ENCODE data around the gene MARF1. TPM values are rescaled to one million over a fixed set of nuclear protein-coding genes. Genes with fewer than 3 reads are reported as not detected.
"Not testable (repeated sequence)": the region's sequence is repeated elsewhere in the genome, so short reads cannot be mapped to it uniquely, and the experiment has no call there.

Gene MARF1
- total RNA-seq, 1 donor from 2014 or later: 19.8 TPM

DNA sequence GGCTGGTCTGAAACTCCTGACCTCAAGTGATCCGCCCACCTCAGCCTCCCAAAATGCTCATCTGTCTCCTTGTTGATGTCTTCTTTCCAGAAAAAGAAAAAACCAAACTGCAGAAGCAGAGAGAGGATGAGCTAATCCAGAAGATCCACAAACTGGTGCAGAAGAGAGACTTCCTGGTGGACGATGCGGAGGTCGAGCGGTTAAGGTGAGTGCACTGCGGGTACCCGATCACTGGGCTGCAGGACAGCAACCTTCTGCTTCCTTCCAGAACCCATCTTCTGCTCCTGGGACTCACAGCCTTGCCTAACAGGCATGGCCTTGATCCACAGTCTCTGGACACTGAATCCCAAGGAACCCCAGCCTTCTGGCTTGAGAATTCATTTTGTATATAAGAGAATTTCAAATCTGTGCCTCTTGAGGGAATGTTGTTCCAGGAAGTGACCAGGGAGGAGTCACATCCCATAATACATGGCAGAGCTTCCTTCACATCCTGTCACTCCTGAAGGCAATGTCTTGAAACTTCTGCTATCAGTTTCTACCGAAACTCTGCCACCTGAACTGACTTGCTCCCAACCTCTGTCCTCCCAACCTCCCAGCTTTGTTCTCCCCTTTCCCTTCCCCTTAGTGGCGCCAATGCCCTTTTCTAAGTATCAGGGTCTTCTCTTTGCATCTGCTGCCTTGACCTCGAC is 61.7 kb downstream of the MARF1 start:
- Histone ChIP-seq H3K36me3 (ENCODE audit: control insufficient read depth, insufficient read depth, low read length) (no peaks in the 10 kb centered on the region), H3K4me3 (ENCODE audit: low read depth, low read length) (no peak overlapping the region), H3K27me3 (ENCODE audit: control insufficient read depth, insufficient read depth, low read length) (no peaks in the 10 kb centered on the region)
- DNase-seq (ENCODE audit: low read depth): no peak
- TF ChIP-seq, protein P1, sequence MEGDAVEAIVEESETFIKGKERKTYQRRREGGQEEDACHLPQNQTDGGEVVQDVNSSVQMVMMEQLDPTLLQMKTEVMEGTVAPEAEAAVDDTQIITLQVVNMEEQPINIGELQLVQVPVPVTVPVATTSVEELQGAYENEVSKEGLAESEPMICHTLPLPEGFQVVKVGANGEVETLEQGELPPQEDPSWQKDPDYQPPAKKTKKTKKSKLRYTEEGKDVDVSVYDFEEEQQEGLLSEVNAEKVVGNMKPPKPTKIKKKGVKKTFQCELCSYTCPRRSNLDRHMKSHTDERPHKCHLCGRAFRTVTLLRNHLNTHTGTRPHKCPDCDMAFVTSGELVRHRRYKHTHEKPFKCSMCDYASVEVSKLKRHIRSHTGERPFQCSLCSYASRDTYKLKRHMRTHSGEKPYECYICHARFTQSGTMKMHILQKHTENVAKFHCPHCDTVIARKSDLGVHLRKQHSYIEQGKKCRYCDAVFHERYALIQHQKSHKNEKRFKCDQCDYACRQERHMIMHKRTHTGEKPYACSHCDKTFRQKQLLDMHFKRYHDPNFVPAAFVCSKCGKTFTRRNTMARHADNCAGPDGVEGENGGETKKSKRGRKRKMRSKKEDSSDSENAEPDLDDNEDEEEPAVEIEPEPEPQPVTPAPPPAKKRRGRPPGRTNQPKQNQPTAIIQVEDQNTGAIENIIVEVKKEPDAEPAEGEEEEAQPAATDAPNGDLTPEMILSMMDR (IDR thresholded peaks at IDR 0.05; ENCODE audit: insufficient read depth, low read length, poor library complexity, severe bottlenecking): no peak

DNA sequence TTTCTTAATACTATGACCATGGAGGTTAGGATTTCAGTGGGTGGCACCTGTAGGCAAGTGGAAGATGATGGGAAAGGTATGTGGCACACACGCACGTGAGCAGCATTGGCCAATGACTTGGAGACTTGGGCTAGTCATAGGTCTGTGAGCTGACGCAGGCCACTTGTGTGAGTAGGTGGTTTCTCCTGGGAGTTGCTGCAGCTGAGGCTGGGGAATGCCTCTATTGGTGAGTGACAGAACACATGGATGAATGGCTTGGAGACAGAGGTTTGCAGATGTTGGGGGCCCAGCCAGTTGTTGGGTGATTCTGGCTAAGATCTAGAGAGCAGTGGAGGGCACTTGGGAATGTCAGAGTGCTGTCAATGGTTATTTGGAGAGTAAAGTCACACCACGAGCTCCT is 64.1 kb downstream of the MARF1 start:
- TF ChIP-seq, protein P1 (IDR thresholded peaks at IDR 0.05; ENCODE audit: insufficient read depth, low read length, poor library complexity, severe bottlenecking): no peak
- DNase-seq (ENCODE audit: low read depth): no peak

DNA sequence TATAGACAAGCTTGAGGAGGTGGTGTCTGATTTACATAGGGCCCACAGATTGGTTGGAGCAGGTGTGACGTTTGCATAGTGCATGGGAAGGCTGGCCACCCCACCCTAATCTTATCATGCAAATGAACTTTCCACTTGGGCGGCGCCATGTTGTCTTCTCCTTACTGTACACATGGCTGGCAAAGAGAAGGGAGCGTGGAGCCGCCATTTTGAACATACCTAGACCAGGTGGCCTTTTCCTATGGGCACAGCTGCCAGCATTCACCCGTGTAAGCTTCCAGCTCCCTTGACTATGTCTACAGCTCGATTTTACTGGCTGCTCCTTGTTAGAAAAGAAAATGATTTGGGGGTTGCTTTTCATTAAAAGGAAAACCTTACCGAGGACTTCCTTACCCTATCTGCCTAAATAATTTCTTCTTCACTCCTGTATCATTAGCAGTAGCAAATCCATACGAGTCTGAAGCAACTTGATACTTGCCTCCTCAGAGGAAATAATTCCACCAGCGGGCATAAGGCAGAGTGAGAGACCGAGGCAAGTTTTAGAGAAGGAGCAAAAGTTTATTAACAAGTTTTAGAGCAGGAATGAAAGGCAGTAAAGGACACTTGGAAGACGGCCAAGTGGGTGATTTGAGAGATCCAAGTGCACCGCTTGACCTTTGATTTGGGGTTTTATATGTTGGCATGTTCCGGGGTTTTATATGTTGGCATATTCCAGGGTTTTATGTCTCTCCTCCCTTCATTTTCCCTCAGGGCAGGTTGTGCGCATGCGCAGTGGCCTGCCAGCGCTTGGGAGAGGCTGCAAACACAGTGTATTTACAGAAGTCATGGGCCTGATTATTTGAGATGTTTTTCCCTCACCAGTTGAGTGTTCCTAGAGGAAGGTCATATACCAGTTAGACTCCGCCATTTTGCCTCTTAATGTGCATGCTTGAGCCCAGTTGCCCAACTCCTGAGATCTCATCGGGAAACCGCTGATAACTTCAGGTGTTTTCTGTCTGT is 65.7 kb downstream of the MARF1 start:
- no peak for DNase-seq (ENCODE audit: low read depth)
- TF ChIP-seq, protein P1 (IDR thresholded peaks at IDR 0.05; ENCODE audit: insufficient read depth, low read length, poor library complexity, severe bottlenecking): no peak
- no peaks in the 10 kb centered on the region for H3K36me3 ChIP-seq (ENCODE audit: control insufficient read depth, insufficient read depth, low read length)
- no peaks in the 10 kb centered on the region for H3K27me3 ChIP-seq (ENCODE audit: control insufficient read depth, insufficient read depth, low read length)
- no peak overlapping the region for H3K4me3 ChIP-seq (ENCODE audit: low read depth, low read length)

More for the DNA sequence above, 64.1 kb downstream of the MARF1 start:
- Histone ChIP-seq H3K36me3 (ENCODE audit: control insufficient read depth, insufficient read depth, low read length) (no peaks in the 10 kb centered on the region), H3K4me3 (ENCODE audit: low read depth, low read length) (no peak overlapping the region), H3K27me3 (ENCODE audit: control insufficient read depth, insufficient read depth, low read length) (no peaks in the 10 kb centered on the region)

DNA sequence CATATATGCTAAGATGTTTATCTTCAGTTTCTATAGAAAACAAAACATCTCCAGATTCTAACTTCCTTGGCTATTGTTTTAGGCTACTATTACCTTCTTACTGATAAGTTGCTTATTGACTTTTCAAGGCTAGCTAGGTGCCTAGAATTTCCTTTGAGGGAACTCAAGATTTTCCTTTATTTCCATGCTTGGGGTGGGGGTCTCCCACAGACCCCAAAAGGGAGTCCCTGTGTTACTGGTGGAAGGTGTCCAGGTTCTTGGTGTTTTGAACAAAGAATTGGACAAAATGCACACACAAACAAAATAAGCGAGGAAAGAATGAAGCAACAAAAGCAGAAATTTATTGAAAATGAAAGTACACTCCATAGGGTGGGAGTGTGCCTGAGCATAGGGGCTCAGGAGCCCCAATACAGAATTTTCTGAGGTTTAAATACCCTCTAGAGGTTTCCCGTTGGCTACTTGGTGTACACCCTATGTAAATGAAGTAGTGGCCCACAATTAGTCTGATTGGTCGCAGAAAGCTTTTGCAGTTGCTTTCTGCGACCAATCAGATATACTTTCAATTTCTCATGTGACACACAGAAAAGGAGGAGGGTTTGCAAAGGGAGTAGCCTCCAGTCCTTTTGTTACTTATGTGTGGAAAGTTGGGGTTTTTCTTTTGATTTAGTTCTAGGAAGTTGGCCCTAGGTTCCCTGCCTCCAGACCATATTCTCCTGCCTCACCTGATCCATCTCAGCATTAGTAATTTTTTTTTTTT is 67.5 kb downstream of the MARF1 start:
- Histone ChIP-seq H3K4me3 (ENCODE audit: low read depth, low read length) (no peak overlapping the region), H3K27me3 (ENCODE audit: control insufficient read depth, insufficient read depth, low read length) (no peaks in the 10 kb centered on the region)
- TF ChIP-seq, protein P1 (IDR thresholded peaks at IDR 0.05; ENCODE audit: insufficient read depth, low read length, poor library complexity, severe bottlenecking): no peak

DNA sequence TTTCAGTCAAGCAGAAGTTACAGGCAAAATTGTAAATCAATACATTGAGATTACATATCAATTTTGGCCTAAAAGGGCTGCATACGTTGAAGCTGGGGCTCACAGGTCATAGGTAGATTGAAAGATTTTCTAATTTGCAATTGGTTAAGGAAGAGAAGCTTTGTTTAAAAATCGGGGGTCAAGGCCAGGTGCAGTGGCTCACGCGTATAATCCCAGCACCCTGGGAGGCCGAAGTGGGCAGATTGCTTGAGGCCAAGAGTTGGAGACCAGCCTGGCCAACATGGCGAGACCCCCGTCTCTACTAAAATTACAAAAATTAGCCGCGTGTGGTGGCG is 68.4 kb downstream of the MARF1 start:
- TF ChIP-seq, protein P1 (IDR thresholded peaks at IDR 0.05; ENCODE audit: insufficient read depth, low read length, poor library complexity, severe bottlenecking): no peak
- no peaks in the 10 kb centered on the region for H3K27me3 ChIP-seq (ENCODE audit: control insufficient read depth, insufficient read depth, low read length)
- H3K36me3 ChIP-seq (ENCODE audit: control insufficient read depth, insufficient read depth, low read length): no peaks in the 10 kb centered on the region
- DNase-seq (ENCODE audit: low read depth): no peak
- no peak overlapping the region for H3K4me3 ChIP-seq (ENCODE audit: low read depth, low read length)

More for the DNA sequence above, 67.5 kb downstream of the MARF1 start:
- no peaks in the 10 kb centered on the region for H3K36me3 ChIP-seq (ENCODE audit: control insufficient read depth, insufficient read depth, low read length)
- no peak for DNase-seq (ENCODE audit: low read depth)

DNA sequence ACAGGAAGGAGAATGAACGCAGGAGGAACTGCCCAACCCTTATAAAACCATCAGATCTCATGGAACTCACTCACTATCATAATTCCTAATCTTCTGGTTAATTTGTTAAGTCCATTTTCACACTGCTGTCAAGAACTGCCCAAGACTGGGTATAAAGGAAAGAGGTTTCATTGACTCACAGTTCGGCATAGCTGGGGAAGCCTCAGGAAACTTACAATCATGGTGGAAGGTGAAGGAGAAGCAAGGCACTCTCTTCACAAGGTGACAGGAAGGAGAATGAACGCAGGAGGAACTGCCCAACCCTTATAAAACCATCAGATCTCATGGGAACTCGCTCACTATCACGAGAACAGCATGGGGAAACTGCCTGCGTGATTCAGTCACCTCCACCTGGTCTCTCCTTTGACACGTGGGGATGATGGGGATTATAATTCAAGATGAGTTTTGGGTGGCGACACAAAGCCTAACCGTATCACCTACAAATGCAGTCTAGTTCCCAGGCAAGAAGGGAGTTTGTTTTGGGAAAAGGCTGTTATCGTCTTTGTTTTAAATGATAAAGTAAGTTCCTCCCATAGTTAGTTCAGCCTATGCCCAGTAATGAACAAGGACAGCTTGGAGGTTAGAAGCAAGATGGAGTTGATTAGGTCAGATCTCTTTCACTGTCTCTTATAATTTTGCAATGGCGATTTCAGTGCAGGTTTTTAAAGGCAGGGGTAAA is 68.9 kb downstream of the MARF1 start:
- not testable (repeated sequence) for H3K4me3 ChIP-seq (ENCODE audit: low read depth, low read length); DNase-seq (ENCODE audit: low read depth); H3K27me3 ChIP-seq (ENCODE audit: control insufficient read depth, insufficient read depth, low read length); H3K36me3 ChIP-seq (ENCODE audit: control insufficient read depth, insufficient read depth, low read length)
